ENCODE results near the gene SLC23A1.
"Not testable (repeated sequence)": the region's sequence is repeated elsewhere in the genome, so short reads cannot be mapped to it uniquely, and the experiment has no call there.

DNA sequence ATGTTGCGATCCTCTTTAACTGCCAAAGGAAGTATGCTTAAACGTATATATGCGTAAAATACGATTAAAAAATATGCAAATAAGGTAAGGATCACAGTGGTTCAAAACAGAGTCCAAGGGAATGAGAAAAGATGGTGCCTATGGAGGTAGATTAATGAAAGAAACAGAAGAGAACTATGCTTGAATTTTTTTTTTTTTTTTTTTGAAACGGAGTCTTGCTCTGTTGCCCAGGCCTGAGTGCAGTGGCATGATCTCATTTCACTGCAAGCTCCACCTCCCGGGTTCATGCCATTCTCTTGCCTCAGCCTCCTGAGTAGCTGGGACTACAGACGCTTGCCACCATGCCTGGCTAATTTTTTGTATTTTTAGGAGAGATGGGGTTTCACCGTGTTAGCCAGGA is 37.7 kb downstream of the SLC23A1 start:
- not testable (repeated sequence) for TF ChIP-seq EP300 (IDR thresholded peaks at IDR 0.05); CHD2 (IDR thresholded peaks at IDR 0.05; ENCODE audit: low read length, partially characterized antibody)
- TF ChIP-seq, protein P1, sequence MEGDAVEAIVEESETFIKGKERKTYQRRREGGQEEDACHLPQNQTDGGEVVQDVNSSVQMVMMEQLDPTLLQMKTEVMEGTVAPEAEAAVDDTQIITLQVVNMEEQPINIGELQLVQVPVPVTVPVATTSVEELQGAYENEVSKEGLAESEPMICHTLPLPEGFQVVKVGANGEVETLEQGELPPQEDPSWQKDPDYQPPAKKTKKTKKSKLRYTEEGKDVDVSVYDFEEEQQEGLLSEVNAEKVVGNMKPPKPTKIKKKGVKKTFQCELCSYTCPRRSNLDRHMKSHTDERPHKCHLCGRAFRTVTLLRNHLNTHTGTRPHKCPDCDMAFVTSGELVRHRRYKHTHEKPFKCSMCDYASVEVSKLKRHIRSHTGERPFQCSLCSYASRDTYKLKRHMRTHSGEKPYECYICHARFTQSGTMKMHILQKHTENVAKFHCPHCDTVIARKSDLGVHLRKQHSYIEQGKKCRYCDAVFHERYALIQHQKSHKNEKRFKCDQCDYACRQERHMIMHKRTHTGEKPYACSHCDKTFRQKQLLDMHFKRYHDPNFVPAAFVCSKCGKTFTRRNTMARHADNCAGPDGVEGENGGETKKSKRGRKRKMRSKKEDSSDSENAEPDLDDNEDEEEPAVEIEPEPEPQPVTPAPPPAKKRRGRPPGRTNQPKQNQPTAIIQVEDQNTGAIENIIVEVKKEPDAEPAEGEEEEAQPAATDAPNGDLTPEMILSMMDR (IDR thresholded peaks at IDR 0.05): not testable (repeated sequence)

All from A549 (cell line).